HG03097 (cell line): ENCODE measurements around the gene DDX21.
"Not testable (repeated sequence)": the region's sequence is repeated elsewhere in the genome, so short reads cannot be mapped to it uniquely, and the experiment has no call there.

Experiments
- ATAC-seq: cut with Tn5 transposase; IDR thresholded peaks from one replicate; pipeline ENCODE4 v1.9.1; 2021; ENCODE audit not compliant: unreplicated experiment, low FRiP score

DDX21 gene

DNA sequence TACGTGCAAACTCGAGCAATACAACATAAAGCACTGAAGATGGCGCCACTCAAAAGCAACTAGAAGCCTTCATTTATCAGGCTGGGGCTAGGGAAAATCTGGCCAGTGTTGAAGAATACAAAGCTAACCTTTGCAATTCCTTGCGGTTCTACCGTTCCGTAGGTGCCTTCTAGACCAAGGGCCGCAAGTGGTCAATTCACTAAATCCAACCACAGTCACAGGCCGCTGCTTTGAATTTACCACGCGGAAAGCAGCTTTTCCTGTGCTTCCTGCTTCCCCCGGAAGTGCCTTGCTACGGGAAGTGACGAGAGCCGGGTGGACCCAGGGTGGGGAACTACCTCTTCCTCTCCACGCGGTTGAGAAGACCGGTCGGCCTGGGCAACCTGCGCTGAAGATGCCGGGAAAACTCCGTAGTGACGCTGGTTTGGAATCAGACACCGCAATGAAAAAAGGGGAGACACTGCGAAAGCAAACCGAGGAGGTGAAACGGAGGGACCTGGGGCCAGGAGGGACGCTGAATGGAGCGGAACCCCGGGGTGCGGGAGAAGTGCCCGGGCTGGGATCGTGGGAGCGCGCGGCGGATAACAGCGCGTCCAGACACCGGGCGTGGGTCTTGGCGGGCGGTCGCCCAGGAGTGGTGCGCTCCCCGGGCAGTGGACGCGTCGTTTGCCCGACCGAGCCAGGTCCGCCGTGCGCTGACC is at the start of gene DDX21:
Gene DDX21 (plus strand): TSS at position 339 of the 701 bp plus-strand sequence. CDS start 56 bp downstream, at position 395.
- ATAC-seq, result peak; percentile 77

DNA sequence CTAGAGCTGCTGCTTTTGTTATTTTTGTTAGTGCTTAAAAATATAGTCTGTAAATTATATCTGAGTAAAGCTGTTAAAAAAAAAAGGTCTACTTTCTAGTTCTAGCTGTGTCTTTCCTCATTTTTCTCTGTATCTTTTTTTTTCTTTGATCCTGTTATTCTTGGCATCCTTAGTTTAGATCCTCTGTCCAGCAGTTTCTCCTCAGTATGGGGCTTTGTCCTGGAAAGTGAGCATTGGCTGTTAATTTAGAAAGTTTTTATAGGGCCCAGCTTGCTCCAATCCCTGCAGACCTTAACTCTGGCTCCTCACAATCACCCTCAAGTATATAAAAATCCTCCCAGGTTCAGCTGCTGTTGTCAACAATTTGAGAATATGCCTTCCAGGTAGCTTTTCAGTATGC is 31.4 kb upstream of the DDX21 start:
- no peak for ATAC-seq

DNA sequence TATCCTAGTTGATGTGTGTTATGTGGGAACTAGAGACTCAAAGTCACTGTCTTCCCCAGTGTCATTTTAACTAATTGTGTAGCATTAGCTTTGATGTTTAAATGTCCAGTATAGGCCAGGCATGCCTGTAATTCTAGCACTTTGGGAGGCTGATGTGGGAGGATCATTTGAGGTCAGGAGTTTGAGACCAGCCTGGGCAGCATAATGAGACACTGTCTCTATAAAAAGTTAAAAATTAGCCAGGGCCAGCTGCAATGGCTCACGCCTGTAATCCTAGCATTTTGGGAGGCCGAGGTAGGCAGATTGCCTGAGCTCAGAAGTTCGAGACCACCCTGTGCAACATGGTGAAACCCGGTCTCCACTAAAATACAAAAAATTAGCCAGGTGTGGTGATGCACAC is 30.5 kb upstream of the DDX21 start:
- no peak for ATAC-seq

DNA sequence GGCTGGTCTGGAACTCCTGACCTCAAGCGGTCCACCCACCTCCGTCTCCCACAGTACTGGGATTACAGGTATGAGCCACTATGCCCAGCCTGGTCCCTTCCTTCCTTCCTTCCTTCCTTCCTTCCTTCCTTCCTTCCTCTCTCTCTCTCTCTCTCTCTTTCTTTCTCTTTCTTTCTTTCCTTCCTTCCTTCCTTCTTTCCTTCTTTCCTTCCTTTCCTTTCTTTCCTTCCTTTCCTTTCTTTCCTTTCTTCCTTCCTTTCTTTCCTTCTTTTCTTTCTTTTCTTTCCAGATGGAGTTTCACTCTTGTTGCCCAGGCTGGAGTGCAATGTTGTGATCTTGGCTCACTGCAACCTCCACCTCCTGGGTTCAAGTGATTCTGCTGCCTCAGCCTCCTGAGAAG is 26.8 kb upstream of the DDX21 start:
- not testable (repeated sequence) for ATAC-seq

DNA sequence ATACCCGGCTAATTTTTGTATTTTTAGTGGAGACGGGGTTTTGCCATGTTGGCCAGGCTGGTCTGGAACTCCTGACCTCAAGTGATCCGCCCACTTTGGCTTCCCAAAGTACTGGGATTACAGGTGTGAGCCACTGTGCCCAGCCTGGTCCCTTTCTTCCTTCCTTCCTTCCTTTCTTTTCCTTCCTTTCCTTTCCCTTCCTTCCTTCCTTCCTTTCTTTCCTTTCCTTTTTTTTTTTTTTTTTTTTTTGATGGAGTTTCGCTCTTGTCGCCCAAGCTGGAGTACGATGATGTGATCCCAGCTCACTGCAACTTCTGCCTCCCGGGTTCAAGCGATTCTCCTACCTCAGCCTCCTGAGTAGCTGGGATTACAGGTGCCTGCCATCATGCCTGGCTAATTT is 26.1 kb upstream of the DDX21 start:
- ATAC-seq, result not testable (repeated sequence)

DNA sequence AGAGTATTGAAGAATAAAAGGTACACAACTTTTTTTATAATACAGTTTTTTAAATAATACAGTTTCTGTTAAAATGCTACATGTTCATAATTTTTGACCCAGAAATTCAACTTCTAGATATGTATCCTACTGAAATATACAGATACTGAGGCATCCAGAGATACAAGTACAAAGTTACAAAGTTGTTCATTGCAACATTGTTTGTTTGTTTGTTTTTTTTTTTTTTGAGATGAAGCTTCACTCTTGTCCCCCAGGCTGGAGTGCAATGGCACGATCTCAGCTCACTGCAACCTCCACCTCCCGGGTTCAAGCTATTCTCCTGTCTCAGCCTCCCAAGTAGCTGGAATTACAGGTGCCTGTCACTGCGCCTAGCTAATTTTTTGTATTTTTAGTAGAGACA is 23.1 kb upstream of the DDX21 start:
- not testable (repeated sequence) for ATAC-seq

DNA sequence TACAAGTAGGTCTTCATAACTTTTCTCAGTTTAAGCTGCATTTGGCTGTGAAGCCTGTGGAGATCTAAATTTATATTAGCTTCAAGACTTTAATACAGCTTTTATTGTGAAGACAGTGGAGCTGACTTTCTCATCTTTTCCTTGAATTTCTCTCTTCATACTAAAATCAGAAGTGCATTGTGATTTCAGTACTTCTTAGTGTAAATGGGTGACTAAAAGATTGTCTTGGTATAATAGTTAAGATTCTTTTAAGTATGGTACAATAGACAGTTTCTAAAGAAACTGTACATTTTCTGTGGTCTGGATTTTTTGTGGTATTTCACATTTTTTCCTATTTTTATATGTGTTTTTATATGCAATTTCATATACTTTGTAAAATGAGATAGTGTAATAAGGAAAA is 21.0 kb upstream of the DDX21 start:
- no peak for ATAC-seq

DNA sequence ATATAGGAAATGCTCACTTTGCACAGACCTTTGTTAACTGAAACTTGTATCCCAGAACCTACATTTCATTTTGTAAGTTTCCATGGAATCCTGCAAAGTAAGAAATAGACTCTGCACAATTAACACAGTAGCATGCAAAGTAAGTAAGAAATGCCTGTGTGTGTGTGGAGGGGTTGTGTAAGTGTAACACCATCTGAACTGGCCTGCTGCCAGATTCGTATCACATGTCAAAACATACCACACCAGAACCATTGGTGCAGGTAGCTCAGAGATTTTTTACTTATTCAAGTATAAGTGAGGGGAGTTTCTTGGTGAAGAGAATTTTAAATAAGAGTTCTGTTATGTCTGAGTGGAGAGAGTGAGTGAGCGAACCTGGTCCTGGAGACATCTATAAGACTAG is 17.9 kb upstream of the DDX21 start:
- ATAC-seq, result no peak

DNA sequence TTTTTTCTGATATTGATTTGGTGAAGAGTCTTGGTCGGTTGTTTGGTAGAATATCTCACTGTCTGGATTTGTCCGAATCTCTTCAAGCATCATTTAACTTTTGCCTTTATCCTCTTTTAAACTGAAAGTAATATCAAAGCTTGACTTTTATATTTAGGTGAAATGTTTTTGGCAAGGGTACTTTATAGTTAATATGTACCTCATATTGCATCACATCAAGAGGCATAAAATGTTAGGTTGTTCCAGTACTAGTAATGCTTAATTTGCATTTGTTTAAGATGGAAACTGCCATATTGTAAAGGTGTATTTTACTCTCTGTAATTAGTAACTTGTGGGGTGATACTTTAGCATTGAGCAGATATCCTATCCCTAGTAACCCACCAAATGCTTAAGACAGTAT is 17.1 kb upstream of the DDX21 start:
- no peak for ATAC-seq

DNA sequence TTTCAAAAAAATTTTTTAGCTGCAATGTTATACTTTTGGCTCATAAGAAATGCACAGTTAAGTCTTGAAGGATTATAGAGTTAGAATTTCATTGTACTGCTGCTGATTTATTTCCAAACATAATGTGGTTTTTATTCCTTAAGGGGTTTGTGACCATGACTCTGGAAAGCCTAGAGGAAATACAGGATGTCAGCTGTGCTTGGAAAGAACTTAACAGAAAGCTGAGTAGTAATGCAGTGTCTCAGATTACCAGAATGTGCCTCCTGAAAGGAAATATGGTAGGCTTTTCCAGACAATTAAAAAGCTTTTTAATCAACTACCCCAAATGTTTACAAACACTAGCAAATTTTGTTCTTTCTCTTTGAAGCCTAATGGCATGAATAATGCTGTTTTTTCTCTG is 15.1 kb upstream of the DDX21 start:
- not testable (repeated sequence) for ATAC-seq

DNA sequence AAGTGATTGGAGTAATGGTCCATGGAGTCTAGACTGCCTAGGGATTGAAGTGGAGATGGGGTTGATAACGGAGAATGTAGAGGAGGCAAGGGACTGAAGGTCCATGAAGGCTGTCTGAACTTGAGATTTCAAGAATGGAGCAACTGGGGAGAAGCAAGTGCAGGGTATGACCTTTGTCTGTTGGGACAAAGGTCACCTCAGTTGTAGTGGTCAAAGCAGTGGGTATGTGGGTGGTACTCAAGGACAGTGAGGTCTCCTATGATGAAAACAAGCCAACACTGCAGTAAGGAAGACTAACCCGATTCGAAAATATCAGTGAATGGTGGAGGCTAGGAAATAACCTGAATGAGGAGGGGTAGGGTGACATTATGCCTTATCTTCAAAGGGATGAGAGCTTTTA is 5.4 kb upstream of the DDX21 start:
- ATAC-seq, result no peak

DNA sequence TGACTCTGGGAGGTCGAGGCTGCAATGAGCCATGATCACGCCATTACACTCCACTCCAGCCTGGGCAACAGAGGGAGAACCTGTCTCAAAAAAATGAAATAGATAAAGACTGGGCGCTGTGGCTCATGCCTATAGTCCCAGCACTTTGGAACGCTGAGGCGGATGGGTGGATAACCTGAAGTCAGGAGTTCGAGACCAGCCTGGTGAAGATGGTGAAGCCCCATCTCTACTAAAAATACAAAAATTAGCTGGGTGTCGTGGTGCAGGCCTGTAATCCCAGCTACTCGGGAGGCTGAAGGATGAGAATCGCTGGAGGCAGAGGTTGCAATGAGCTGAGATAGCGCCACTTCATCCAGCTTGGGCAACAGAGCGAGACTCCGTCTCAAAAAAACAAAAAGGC is 1.1 kb upstream of the DDX21 start:
- ATAC-seq, result no peak

DNA sequence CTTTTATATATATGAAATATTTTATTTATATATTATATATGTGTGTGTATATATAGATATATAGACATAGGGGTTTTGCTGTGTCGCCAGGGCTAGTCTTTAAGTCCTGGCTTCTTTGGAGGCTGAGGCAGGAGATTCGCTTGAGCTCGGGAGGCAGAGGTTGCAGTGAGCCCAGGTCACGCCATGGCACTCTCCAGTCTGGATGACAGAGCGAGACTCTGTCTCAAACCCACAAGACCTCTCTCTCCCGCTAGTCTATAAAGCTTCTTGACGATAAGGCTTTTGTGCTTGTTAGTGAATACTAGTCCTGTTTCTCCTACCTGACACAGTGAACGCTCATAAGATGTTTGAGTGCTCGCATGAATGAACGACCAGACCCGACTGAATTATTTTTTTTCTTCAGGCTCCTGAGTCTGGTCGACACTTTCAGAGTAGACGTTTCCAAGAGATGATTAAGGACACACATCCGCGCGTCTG is 577 bp upstream of the DDX21 start:
- ATAC-seq, result no peak

DNA sequence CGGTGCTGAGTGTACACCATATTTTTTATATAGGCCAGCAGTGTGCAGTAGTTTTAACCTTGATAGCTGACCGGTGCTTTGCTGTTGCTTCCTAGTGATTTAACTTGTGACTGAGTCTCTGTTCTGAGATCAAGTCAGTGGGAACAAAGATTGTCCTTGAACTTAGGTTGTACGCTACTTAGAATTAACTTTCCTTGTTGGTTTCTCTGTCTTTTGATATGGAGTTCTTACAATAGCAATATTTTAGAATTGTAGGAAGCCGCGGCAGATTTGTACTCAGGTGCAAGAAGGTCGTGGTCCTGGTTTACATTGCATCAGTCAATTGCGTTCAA is 1.3 kb downstream of the DDX21 start:
- no peak for ATAC-seq

DNA sequence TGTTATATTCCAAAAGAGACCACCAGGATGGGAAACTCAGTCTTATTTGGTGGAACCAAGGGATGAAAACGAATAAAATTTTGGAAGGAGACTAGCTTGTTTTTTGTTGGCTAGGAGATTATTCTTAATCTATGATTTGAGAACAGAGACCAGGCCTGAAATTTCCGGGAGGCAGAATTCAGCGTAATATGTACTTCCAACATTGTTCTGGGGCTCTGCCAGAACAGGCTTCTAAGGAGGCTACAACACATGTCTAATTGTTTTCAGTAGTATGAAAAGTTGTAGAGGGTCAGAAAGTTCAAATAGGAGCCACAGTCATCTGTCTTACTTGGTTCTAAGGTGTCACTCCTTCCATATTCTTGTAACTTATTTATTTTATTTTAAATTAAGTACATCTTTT is 1.7 kb downstream of the DDX21 start:
- no peak for ATAC-seq

DNA sequence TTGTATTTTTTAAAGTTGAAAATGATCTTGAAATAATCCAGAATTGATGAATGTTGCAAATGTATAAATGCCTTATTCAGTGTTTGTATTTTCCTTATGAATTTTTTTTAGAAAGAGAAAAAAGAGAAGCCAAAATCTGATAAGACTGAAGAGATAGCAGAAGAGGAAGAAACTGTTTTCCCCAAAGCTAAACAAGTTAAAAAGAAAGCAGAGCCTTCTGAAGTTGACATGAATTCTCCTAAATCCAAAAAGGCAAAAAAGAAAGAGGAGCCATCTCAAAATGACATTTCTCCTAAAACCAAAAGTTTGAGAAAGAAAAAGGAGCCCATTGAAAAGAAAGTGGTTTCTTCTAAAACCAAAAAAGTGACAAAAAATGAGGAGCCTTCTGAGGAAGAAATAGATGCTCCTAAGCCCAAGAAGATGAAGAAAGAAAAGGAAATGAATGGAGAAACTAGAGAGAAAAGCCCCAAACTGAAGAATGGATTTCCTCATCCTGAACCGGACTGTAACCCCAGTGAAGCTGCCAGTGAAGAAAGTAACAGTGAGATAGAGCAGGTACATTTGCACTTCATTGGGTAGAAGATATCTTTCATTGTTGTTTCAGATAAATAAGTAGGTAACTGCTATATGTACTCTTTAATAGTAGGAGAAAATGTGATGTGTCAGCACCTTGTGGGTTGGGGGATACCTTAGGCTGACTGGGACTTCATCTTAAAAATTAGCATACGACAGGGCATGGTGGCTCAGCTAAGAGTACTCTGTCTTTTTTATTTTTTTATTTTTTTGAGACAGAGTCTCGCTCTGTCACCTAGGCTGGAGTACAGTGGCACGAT is 3.9 kb downstream of the DDX21 start:
- ATAC-seq, result no peak

DNA sequence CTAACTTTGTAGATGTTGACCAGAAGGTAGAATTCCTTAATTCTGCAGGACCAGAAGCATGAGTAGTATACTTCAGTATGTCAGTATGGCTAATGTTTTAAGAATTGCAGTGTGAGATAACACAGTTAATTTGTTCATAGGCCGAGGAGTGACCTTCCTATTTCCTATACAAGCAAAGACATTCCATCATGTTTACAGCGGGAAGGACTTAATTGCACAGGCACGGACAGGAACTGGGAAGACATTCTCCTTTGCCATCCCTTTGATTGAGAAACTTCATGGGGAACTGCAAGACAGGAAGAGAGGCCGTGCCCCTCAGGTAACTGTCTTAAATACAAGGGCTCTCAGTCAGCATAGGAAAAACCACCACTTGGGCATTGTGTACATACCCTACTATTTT is 7.2 kb downstream of the DDX21 start:
- ATAC-seq, result no peak

DNA sequence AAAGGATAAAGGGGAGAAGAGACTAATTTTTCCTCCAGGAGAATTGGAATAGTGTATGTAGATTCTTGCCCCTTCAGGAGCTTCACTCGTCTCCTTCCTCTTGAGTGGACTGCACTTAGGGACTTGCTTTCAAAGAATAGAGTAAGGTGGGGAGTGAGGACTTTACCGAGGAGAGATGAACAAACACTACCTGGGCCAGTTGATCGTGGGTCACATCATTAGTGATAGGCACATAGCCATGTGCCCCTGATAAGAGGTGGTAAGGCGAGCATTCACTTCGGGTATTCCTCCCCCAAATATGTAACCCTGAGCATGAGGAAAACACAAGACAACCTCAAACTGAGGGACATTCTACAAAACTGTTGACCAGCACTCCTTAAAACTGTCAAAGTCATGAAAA is 18.0 kb downstream of the DDX21 start:
- no peak for ATAC-seq

DNA sequence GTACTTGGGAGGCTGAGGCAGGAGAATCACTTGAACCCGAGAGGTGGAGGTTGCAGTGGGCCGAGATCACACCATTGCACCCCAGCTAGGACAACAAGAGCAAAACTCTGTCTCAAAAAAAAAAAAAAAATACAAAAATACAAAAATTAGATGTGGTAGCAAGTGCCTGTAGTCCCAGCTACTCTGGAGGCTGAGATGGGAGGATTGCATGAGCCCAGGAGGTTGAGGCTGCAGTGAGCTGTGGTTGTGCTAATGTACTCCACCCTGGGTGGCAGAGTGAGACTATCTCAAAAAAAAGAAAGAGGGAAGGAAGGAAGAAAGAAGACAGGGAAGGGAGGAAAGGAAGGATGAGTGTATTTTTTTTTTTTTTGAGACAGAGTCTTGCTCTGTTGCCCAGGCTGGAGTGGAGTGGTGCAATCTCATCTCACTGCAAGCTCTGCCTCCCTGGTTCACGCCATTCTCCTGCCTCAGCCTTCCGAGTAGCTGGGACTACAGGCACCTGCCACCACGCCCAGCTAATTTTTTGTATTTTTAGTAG is 20.0 kb downstream of the DDX21 start:
- not testable (repeated sequence) for ATAC-seq

DNA sequence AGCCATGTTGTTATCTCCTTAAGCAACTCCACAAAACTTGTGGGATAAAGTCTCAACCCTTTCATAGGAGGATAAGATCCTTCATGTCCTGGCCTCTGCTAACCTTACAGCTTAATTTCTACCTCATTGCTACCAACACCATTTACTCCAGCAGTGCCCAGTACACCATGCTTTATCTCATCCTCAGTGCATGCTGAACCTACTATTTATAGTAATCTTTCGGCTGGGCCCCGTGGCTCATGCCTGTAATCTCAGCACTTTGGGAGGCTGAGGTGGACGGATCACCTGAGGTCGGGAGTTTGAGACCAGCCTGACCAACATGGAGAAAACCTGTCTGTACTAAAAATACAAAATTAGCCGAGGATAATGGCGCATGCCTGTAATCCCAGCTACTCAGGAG is 23.8 kb downstream of the DDX21 start:
- not testable (repeated sequence) for ATAC-seq

DNA sequence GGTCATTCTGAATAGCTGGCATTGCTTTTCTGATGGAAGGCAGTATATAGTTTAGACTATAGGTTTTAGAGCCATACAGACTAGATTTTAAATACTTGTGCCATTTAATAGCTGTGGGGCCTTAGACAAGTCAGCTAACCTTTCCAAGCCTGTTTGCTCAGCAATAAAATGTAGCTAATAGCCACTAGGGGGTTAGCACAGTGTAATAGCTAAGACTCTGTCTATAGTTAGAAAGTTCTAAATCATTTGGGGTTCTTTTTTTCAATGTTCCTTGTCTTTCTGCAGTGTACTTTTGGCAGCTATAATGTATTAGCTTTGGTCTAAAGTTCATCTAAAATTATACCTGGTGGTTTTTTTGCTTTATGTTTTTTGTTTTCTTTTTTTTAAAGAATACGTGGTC is 25.1 kb downstream of the DDX21 start:
- no peak for ATAC-seq

DNA sequence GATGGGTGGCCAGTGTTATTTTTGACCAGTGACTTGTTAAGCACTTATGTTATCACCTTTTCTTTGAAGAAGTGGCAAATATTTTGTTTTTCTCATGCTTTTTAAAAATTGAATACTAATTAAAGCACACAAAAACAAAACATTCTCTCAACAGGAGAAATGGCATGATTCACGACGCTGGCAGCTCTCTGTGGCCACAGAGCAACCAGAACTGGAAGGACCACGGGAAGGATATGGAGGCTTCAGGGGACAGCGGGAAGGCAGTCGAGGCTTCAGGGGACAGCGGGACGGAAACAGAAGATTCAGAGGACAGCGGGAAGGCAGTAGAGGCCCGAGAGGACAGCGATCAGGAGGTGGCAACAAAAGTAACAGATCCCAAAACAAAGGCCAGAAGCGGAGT is 26.4 kb downstream of the DDX21 start:
- ATAC-seq, result no peak
